Fibroblast of skin of right biceps (primary cell): Measurements from ENCODE around the gene RPTOR.
"Not testable (repeated sequence)": the region's sequence is repeated elsewhere in the genome, so short reads cannot be mapped to it uniquely, and the experiment has no call there.

Experiments
- DNase-seq: peaks from one replicate; pipeline ENCODE4 v3.0.0-alpha.2; 2013

The RPTOR gene

GRCh38 chr17:80552523-80552922 lies 7.9 kb downstream of the RPTOR start:
- no peak for DNase-seq

- no peak for DNase-seq
Observed at GRCh38 chr17:80555266-80555665, 10.6 kb downstream of the RPTOR start.

GRCh38 chr17:80558046-80558445 lies 13.4 kb downstream of the RPTOR start:
- DNase-seq, result no peak

GRCh38 chr17:80559825-80560251 lies 15.2 kb downstream of the RPTOR start:
- peak; percentile 56 for DNase-seq

- DNase-seq, result peak; percentile 12
Observed at GRCh38 chr17:80561541-80562114, 17.0 kb downstream of the RPTOR start.

GRCh38 chr17:80564545-80564944 lies 19.9 kb downstream of the RPTOR start:
- DNase-seq, result no peak

GRCh38 chr17:80565343-80566053 lies 20.9 kb downstream of the RPTOR start:
- DNase-seq, result no peak

- DNase-seq, result no peak
Observed at GRCh38 chr17:80566054-80566400, 21.4 kb downstream of the RPTOR start.

- no peak for DNase-seq
Observed at GRCh38 chr17:80568246-80568645, 23.6 kb downstream of the RPTOR start.

GRCh38 chr17:80569924-80570323 lies 25.3 kb downstream of the RPTOR start:
- DNase-seq, result no peak

GRCh38 chr17:80573701-80574100 lies 29.1 kb downstream of the RPTOR start:
- DNase-seq, result no peak

GRCh38 chr17:80574496-80574895 lies 29.9 kb downstream of the RPTOR start:
- no peak for DNase-seq

GRCh38 chr17:80575057-80575875 lies 30.6 kb downstream of the RPTOR start:
- DNase-seq, result peak; percentile 84

- DNase-seq, result no peak
Observed at GRCh38 chr17:80577876-80578570, 33.4 kb downstream of the RPTOR start.

- not testable (repeated sequence) for DNase-seq
Observed at GRCh38 chr17:80578668-80579388, 34.2 kb downstream of the RPTOR start.

- DNase-seq, result no peak
Observed at GRCh38 chr17:80582165-80582564, 37.5 kb downstream of the RPTOR start.

GRCh38 chr17:80584176-80584905 lies 39.7 kb downstream of the RPTOR start:
- DNase-seq, result peak; percentile 28

- DNase-seq, result no peak
Observed at GRCh38 chr17:80585890-80586845, 41.5 kb downstream of the RPTOR start.

GRCh38 chr17:80586846-80587228 lies 42.2 kb downstream of the RPTOR start:
- no peak for DNase-seq

GRCh38 chr17:80588702-80589383 lies 44.2 kb downstream of the RPTOR start:
- DNase-seq, result no peak
